HCT116 (cell line): Measurements from ENCODE around the gene ASPRV1.

Experiments
- TF ChIP-seq, protein P1 (sequence below): IDR thresholded peaks from 2 replicates; pipeline ENCODE4 v1.6.1; 2012
- TF ChIP-seq, protein P2 (sequence below): IDR thresholded peaks from 2 replicates; pipeline ENCODE4 v1.6.1; 2012

DNA sequence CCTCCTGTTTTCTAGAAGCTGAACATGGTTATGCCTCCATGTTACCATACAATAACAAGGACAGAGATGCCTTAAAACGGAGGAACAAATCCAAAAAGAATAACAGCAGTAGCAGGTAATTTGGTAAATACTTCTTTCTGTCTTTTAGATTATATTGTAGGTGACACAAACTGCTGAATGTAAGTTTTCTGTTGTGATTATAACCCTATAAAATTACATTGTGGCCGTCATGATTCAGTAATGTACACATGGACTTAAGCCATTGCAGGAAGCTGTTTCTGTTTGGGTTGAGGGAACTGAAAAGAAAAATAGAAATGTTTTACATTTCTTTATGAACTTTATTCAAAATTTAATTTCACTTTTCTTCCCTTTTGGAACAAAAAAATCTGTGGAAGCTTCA, 45.3 kb downstream of the ASPRV1 start:
- TF ChIP-seq, protein P1, sequence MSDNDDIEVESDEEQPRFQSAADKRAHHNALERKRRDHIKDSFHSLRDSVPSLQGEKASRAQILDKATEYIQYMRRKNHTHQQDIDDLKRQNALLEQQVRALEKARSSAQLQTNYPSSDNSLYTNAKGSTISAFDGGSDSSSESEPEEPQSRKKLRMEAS, result no peak
- TF ChIP-seq, protein P2, sequence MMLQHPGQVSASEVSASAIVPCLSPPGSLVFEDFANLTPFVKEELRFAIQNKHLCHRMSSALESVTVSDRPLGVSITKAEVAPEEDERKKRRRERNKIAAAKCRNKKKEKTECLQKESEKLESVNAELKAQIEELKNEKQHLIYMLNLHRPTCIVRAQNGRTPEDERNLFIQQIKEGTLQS, result no peak
